Neuron (in vitro differentiated cells): ENCODE measurements around the gene OTUD5.

ENCODE experiments used
- H2AFZ ChIP-seq: one replicate; pipeline ENCODE4 v1.6.1; 2013; ENCODE audit warnings: low read depth, mild to moderate bottlenecking, inconsistent platforms, low read length, moderate library complexity
- H3K27me3 ChIP-seq: one replicate; pipeline ENCODE4 v1.6.1; 2013; ENCODE audit warnings: low read length; ENCODE audit not compliant: insufficient read depth
- H3K36me3 ChIP-seq: one replicate; pipeline ENCODE4 v1.6.1; 2013; ENCODE audit warnings: low read length; ENCODE audit not compliant: insufficient read depth
- H3K4me1 ChIP-seq: one replicate; pipeline ENCODE4 v1.6.1; 2013; ENCODE audit warnings: low read length; ENCODE audit not compliant: insufficient read depth
- H3K4me3 ChIP-seq: 2 replicates; pipeline ENCODE4 v1.5.1; 2013; ENCODE audit warnings: mild to moderate bottlenecking, low read length, moderate library complexity
- H3K9me3 ChIP-seq: one replicate; pipeline ENCODE4 v1.6.1; 2013; ENCODE audit warnings: low read length

OTUD5 gene

DNA sequence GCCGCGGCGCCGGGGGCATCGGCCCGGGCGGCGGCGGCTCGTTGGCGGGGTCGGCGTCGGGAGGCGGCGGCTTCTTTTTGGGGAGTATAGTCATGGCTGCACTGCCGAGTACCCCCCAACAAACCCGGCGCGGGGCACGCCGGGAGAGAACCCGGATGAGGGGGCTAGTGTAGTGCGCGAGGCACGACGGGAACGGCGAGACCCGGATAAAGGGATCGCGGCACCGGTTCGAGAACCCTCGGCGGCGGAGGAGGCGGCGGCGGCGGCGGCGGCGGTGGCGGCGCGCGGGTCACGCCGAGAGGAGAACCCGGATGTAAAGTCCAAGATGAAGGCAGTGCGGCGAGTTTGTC lies at the start of gene OTUD5:
TSS of gene OTUD5 (minus strand) at position 131 of the 350 bp plus-strand sequence. CDS start at position 94, 37 bp downstream.
- Histone ChIP-seq H3K4me1 (peaks cover 6% of the 10 kb centered on the region), H3K36me3 (peaks cover 21% of the 10 kb centered on the region), H3K4me3 (peak within 1 kb of the TSS; percentile 56), H3K27me3 (no peaks in the 10 kb centered on the region), H2AFZ (no peak within 1 kb of the TSS), H3K9me3 (no peaks in the 10 kb centered on the region)

GRCh38 chrX:49003696-49004095 lies 46.3 kb upstream of the OTUD5 start:
- Histone ChIP-seq H3K36me3 (peaks cover under 1% of the 10 kb centered on the region), H3K9me3 (no peaks in the 10 kb centered on the region), H3K4me3 (no peak overlapping the region), H3K4me1 (peaks cover 2% of the 10 kb centered on the region), H2AFZ (no peak overlapping the region), H3K27me3 (no peaks in the 10 kb centered on the region)

DNA sequence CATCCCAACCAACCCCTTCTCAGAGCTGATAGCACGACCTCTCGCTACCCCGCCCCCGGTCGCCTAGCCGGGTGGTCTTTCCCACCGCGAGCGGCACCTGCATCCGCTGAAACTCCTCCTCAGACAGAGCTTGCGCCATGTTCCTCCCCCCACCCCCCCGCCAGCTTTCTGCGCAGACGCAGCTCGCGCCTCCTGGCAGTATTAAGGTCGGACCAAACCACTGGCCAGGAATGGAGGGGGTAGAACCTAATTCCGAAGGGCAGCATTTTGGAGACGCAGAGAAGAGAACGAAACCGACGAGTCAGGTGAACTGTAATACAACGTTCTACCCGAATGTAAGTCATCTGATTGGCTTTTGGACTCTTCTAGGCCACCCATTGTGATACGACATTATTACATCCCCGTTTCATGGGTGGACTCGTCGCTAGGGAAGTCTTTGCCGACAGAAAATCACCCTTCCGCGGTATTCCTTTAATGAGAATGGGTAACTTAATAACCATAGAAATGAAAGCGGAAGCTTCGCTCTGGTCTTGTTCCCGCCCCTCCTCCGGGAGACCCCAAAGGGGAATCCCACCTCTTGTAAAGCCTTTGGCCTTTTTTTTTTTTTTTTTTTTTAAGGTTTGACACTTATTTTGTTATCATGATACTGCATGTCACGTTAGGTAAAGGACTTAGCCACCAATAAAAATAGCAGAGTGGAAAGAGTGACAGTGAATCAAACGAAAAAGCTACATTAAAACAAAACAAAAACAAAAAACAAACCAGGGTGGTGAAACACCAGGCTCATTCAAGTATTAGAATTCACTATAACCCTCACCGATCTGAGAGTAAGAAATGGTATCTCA lies 44.9 kb upstream of the OTUD5 start, which contains the start of gene GRIPAP1:
TSS of gene GRIPAP1 (minus strand) at position 174 of the 845 bp plus-strand sequence. CDS start at position 139, 35 bp downstream.
- peaks cover 9% of the 10 kb centered on the region for H3K36me3 ChIP-seq
- H3K9me3 ChIP-seq, result no peaks in the 10 kb centered on the region
- peaks cover 2% of the 10 kb centered on the region for H3K4me1 ChIP-seq
- peak within 1 kb of the TSS; percentile 59 for H2AFZ ChIP-seq
- peak within 1 kb of the TSS; percentile 86 for H3K4me3 ChIP-seq
- no peaks in the 10 kb centered on the region for H3K27me3 ChIP-seq

DNA sequence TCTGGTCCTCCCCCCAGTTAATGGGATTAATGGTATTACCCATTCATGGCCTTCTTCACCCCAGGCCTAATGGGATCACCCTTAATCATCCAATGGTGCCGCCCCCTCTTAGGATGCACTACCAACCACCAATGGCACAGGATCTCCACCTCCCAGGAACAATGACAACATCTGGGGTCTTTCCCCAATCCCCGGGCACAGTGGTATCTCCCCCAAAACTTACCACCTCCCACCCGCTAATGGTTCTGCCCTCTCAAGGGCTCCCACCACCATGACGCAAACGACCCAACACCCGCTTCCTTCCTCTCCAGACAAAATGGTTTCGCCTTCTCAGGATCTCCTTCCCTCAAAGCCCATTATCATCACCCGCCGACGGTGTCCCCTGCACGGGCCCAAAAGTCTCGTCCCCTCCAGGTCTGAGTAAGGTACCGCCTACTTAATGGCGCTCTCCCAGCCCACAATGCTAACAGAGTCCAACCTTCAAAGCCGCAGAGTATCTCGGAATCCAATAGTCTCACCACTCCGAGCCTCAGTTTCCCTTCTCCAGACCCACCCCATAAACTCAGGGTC lies 44.2 kb upstream of the OTUD5 start:
- H3K4me1 ChIP-seq, result peaks cover 2% of the 10 kb centered on the region
- H3K36me3 ChIP-seq, result peaks cover 14% of the 10 kb centered on the region
- H2AFZ ChIP-seq, result no peak overlapping the region
- no peaks in the 10 kb centered on the region for H3K9me3 ChIP-seq
- H3K27me3 ChIP-seq, result no peaks in the 10 kb centered on the region
- peak overlapping the region; percentile 86 for H3K4me3 ChIP-seq

DNA sequence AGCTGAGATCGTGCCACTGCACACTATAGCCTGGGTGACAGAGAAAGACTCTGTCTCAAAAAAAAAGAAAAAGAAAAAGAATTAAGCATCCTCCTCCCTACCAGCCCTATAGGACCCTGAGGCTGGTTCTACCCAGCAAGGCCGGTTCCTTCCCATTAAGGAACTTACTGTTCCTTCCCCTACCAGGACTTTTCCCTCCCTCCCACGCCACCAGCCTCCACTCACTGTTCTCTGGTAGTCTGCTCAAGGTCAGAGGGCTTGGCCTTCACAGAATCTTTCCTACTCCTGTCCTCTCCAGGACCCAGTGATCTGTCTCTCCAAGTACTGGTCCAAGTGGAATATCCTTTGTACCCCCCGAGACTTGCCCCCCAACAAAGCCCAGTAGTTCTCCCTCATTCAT lies 43.2 kb upstream of the OTUD5 start:
- Histone ChIP-seq H3K9me3 (no peaks in the 10 kb centered on the region), H3K4me3 (no peak overlapping the region), H3K36me3 (peaks cover 14% of the 10 kb centered on the region), H3K4me1 (peaks cover 2% of the 10 kb centered on the region), H3K27me3 (no peaks in the 10 kb centered on the region), H2AFZ (no peak overlapping the region)

DNA sequence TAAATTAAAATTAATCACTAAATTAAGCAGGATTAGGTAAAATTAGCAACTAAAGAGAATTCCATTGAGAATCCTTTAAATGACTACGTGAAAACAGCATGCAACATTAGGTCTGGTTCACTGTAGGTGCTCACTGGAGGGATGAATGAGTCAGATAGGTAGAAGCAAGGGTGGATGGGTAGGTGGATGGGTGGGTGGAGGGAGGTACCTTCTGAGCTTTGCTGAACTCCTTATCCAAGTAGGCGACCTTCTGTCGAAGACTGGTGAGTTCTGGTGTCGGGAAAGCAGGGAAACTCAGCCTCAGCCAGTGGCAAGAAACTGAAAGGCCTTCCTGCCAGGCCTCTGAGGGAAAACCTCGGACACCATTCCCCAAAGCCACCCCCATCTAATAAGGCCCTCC lies 41.6 kb upstream of the OTUD5 start:
- peaks cover 14% of the 10 kb centered on the region for H3K36me3 ChIP-seq
- peaks cover 2% of the 10 kb centered on the region for H3K4me1 ChIP-seq
- H3K27me3 ChIP-seq, result no peaks in the 10 kb centered on the region

GRCh38 chrX:48998391-48998790 lies 41.0 kb upstream of the OTUD5 start:
- peaks cover 2% of the 10 kb centered on the region for H3K4me1 ChIP-seq
- no peak overlapping the region for H3K4me3 ChIP-seq
- H3K27me3 ChIP-seq, result no peaks in the 10 kb centered on the region
- no peak overlapping the region for H2AFZ ChIP-seq
- H3K9me3 ChIP-seq, result no peaks in the 10 kb centered on the region
- peaks cover 17% of the 10 kb centered on the region for H3K36me3 ChIP-seq

More for the DNA sequence above, 41.6 kb upstream of the OTUD5 start:
- no peak overlapping the region for H2AFZ ChIP-seq
- no peak overlapping the region for H3K4me3 ChIP-seq
- no peaks in the 10 kb centered on the region for H3K9me3 ChIP-seq

DNA sequence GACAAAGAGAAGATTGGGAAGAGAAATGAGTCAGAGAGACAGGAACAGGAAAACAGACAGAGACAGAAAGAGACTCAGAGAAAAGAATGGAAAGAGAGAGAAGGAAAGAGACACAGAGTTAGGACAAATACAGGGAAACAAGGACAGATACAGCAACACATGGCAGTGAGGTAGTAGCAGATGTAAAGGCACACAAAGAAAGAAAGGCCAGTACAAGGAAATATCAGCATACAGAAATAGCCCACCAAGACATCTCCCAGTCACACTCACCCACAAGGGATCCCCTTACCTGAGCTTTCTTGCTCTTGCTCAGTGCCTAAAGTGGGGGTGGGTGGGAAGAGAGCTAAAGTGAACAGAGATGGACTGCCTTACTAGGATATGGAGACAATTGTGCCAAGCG lies 40.5 kb upstream of the OTUD5 start:
- Histone ChIP-seq H3K36me3 (peaks cover 17% of the 10 kb centered on the region), H3K4me3 (no peak overlapping the region), H2AFZ (no peak overlapping the region), H3K9me3 (no peaks in the 10 kb centered on the region), H3K4me1 (peaks cover 2% of the 10 kb centered on the region), H3K27me3 (no peaks in the 10 kb centered on the region)

DNA sequence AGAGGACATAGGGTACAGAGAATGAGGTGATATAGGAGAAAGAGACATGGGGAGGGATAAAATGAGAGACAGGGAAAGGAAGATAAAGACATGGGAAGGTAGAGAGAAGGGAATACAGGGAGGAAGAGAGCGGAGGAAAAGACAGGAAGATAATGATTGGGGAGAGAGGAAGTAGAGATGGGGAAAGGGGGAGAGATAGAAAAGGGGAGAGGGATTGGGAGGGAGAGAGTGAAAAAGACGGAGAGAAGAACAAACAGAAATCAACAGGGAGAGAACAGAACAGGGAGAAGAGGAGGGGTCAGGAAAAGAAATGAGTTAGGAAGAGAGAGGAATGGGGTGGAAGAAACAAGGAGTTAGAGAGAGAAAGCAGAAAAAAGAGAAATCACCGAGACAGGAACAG lies 40.0 kb upstream of the OTUD5 start:
- Histone ChIP-seq H2AFZ (no peak overlapping the region), H3K4me3 (no peak overlapping the region), H3K9me3 (no peaks in the 10 kb centered on the region), H3K27me3 (no peaks in the 10 kb centered on the region), H3K36me3 (peaks cover 17% of the 10 kb centered on the region), H3K4me1 (peaks cover 2% of the 10 kb centered on the region)

- H2AFZ ChIP-seq, result no peak overlapping the region
- peaks cover 2% of the 10 kb centered on the region for H3K4me1 ChIP-seq
- H3K4me3 ChIP-seq, result no peak overlapping the region
- H3K27me3 ChIP-seq, result no peaks in the 10 kb centered on the region
- no peaks in the 10 kb centered on the region for H3K9me3 ChIP-seq
- peaks cover 17% of the 10 kb centered on the region for H3K36me3 ChIP-seq
Observed at GRCh38 chrX:48996969-48997368, 39.6 kb upstream of the OTUD5 start.

- Histone ChIP-seq H3K36me3 (peaks cover 23% of the 10 kb centered on the region), H3K4me3 (no peak overlapping the region), H3K9me3 (no peaks in the 10 kb centered on the region)
Observed at GRCh38 chrX:48992341-48992740, 34.9 kb upstream of the OTUD5 start.

DNA sequence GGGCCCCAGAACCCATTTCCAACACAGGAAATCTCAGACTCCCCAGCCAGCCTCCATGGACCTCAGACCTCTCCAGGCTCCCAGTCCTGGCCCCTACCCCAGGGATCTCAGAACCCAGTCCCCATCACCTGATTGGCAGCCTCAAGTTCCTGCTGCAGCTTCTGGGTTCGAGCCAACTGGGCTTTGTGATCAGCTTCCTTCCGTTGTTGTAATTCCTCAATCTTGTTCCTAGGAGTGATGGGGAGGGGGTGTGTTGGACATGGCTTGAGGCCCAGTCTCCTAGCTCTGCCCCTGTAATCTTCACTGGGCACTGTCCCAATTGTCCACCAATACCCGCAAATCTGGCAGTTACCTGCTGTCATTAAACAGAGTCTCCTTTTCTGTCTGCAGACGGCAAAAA lies 32.1 kb upstream of the OTUD5 start:
- H3K4me3 ChIP-seq, result no peak overlapping the region
- no peaks in the 10 kb centered on the region for H3K27me3 ChIP-seq
- peaks cover 17% of the 10 kb centered on the region for H3K36me3 ChIP-seq
- H3K4me1 ChIP-seq, result no peaks in the 10 kb centered on the region
- no peak overlapping the region for H2AFZ ChIP-seq
- H3K9me3 ChIP-seq, result no peaks in the 10 kb centered on the region

More at GRCh38 chrX:48992341-48992740, 34.9 kb upstream of the OTUD5 start:
- Histone ChIP-seq H2AFZ (no peak overlapping the region), H3K4me1 (no peaks in the 10 kb centered on the region), H3K27me3 (no peaks in the 10 kb centered on the region)

DNA sequence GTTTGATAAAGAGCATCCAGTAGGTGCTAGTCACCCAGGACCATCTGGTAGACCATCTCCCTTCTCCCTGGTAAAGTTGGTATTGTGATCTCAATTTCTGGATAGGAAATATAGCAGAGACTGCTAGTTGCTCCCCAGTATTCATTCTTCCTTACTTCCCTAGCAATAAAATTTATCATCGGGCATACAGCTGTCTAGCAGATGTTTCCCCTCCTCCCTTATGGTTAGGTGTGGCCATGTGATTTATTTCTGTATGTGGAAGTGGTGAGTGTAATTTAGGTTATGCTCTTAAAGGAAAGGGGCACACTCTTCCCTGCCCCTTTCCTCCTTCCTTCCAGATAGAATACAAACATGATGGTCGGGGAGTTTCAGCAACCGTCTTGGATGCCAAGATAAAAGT lies 26.5 kb upstream of the OTUD5 start:
- H3K36me3 ChIP-seq, result peaks cover 20% of the 10 kb centered on the region
- H2AFZ ChIP-seq, result no peak overlapping the region
- no peaks in the 10 kb centered on the region for H3K27me3 ChIP-seq
- H3K4me3 ChIP-seq, result no peak overlapping the region
- no peaks in the 10 kb centered on the region for H3K4me1 ChIP-seq
- no peaks in the 10 kb centered on the region for H3K9me3 ChIP-seq
